Endothelial cell of hepatic sinusoid (primary cell): Measurements from ENCODE around the gene PHKA2.
"Not testable (repeated sequence)": the region's sequence is repeated elsewhere in the genome, so short reads cannot be mapped to it uniquely, and the experiment has no call there.

ENCODE experiments used
- in situ Hi-C: cut with HindIII; loops from 2 replicates; pipeline ENCODE4 v1.10.0; 2017; ENCODE audit warnings: low sequenced_read_pairs

Gene PHKA2

GRCh38 chrX:18873189-18873791, 110.6 kb downstream of the PHKA2 start:
- in situ Hi-C loops = no loop called here

GRCh38 chrX:18872621-18873020, 111.3 kb downstream of the PHKA2 start:
- in situ Hi-C loops = no loop called here

- in situ Hi-C loops = no loop called here
Measured at GRCh38 chrX:18871970-18872369, 111.9 kb downstream of the PHKA2 start.

DNA sequence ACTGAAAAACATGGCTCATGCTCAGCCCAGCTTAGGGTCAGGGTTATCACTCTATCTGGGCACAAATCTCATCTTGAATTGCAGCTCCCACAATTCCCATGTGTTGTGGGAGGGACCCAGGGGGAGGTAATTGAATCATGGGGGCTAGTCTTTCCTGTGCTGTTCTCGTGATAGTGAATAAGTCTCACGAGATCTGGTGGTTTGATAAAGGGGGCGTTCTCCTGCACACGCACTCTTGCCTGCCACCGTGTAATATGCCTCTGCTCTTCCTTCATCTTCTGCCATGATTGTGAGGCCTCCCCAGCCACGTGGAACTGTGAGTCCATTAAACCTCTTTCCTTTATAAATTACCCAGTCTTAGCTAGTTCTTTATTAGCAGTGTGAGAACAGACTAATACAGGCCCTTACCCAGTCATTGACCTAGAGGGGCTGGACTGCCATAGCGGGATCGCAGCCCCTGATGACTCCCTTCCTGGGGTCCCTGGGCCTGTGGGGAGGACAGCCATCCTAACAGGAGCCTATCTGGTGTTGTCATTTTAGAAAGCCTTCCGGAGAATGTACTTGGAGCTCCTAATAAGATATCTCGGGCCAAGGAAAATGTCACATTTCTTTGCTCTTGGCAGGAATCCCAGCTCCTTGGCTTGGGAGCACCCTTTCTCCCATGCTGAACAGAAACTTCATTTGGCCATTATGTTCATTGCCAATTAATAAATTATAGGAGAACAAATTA, 112.6 kb downstream of the PHKA2 start:
- in situ Hi-C loops = no loop called here

DNA sequence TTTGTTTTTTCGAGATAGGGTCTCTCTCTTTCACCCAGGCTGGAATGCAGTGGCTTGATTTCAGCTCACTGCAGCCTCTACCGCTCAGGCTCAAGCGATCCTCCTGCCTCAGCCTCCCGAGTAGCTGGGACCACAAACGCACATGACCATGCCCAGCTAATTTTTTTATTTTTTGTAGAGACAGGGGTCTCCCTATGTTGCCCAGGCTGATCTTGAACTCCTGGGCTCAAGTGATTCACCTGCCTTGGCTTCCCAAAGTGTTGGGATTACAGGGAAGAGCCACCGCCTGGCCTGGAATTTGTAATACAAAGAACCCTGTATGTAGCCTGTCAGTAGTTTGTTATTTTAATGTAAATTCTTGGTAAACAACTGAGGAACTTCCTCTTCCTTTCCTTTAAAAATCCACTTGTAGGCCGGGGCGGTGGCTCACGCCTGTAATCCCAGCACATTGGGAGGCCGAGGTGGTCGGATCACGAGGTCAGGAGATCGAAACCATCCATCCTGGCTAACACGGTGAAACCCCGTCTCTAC, 119.5 kb downstream of the PHKA2 start:
- in situ Hi-C loops = no loop called here

GRCh38 chrX:18861511-18861910, 122.4 kb downstream of the PHKA2 start:
- in situ Hi-C loops = no loop called here

GRCh38 chrX:18856645-18856997, 127.3 kb downstream of the PHKA2 start:
- in situ Hi-C loops = no loop called here

- in situ Hi-C loops = no loop called here
Measured at GRCh38 chrX:18855919-18856644, 127.8 kb downstream of the PHKA2 start.

GRCh38 chrX:18847901-18848300, 136.0 kb downstream of the PHKA2 start:
- in situ Hi-C loops = not testable (repeated sequence)
